H1 (cell line): ENCODE data around the gene MTG1. TPM values are rescaled to one million over a fixed set of nuclear protein-coding genes. Genes with fewer than 3 reads are reported as not detected.
A peak's percentile ranks its signal among the peaks of the same experiment; 100 is the strongest.

Experiments
- CTCF ChIA-PET: fragments of 300-600 bp; sonication (Branson Sonifier 250); formaldehyde crosslinking; loops from one replicate; lab custom pipeline; 2021; ENCODE audit not compliant: partially characterized antibody; lab: Charles Lee
- POLR2A ChIA-PET: fragments of 300-600 bp; sonication (Branson Sonifier 250); formaldehyde crosslinking; loops from one replicate; lab custom pipeline; 2021; ENCODE audit warnings: inconsistent platforms; ENCODE audit not compliant: partially characterized antibody; lab: Charles Lee
- DNase-seq, 2 experiments: peaks; one replicate each; pipeline versions ENCODE4 v3.0.0 to v3.0.0-alpha.2; 2010 to 2022; ENCODE audit warnings: low spot score in 2 of 2, low read depth in 1 of 2, mixed read lengths in 1 of 2
- FAIRE-seq: peaks from 2 replicates; lab custom pipeline; 2011; peaks lifted over from hg19 to GRCh38; lab: Jason Lieb, UNC
- H2AFZ ChIP-seq: 2 replicates; pipeline ENCODE4 v1.8.1; 2012; ENCODE audit warnings: low read length, inconsistent platforms
- H2AK5ac ChIP-seq: 2 replicates; pipeline ENCODE4 v1.6.1; 2013; ENCODE audit warnings: low read depth, low read length
- H2BK120ac ChIP-seq: replicated peaks from 2 replicates; pipeline ENCODE3; 2013; ENCODE audit warnings: low read depth, low read length, inconsistent platforms
- H2BK12ac ChIP-seq: 2 replicates; pipeline ENCODE4 v1.6.1; 2013; ENCODE audit warnings: low read depth, low read length
- H2BK15ac ChIP-seq: 2 replicates; pipeline ENCODE4 v1.6.1; 2013; ENCODE audit warnings: low read length
- H2BK20ac ChIP-seq: 2 replicates; pipeline ENCODE4 v1.6.1; 2013; ENCODE audit warnings: low read length
- H2BK5ac ChIP-seq: 2 replicates; pipeline ENCODE4 v1.6.1; 2013; ENCODE audit warnings: low read depth, low read length
- H3K14ac ChIP-seq: 2 replicates; pipeline ENCODE4 v1.6.1; 2013; ENCODE audit warnings: inconsistent platforms; ENCODE audit not compliant: insufficient read length
- H3K18ac ChIP-seq: 2 replicates; pipeline ENCODE4 v1.6.1; 2013; ENCODE audit warnings: low read length; ENCODE audit errors: extremely low read depth
- H3K23ac ChIP-seq: 2 replicates; pipeline ENCODE4 v1.6.1; 2013; ENCODE audit warnings: inconsistent platforms; ENCODE audit not compliant: insufficient read length
- H3K23me2 ChIP-seq: 2 replicates; pipeline ENCODE4 v1.6.1; 2013; ENCODE audit warnings: low read depth, low read length
- H3K27ac ChIP-seq: 2 replicates; pipeline ENCODE4 v1.6.1; 2011; ENCODE audit warnings: low read depth, low read length, inconsistent platforms
- H3K27me3 ChIP-seq, 4 experiments: replicated peaks in 1 of 4; 1 replicate in 1 of 4; 2 replicates in 3 of 4; pipeline versions ENCODE4 v1.6.1 to v1.8.1; 2011 to 2013; ENCODE audit warnings: low read length in 3 of 4, mild to moderate bottlenecking in 3 of 4, inconsistent platforms in 2 of 4, mixed read lengths in 2 of 4, moderate library complexity in 1 of 4; ENCODE audit not compliant: control insufficient read depth in 3 of 4, insufficient read depth in 3 of 4; ENCODE audit errors: extremely low read depth in 1 of 4
- H3K36me3 ChIP-seq, 4 experiments: 2 replicates each; pipeline versions ENCODE4 v1.6.1 to v1.8.1; 2011 to 2013; ENCODE audit warnings: mild to moderate bottlenecking in 4 of 4, low read length in 3 of 4, moderate library complexity in 2 of 4, control low read depth in 1 of 4, inconsistent platforms in 1 of 4; ENCODE audit not compliant: insufficient read depth in 4 of 4, control insufficient read depth in 2 of 4
- H3K4ac ChIP-seq: replicated peaks from 2 replicates; pipeline ENCODE3; 2013; ENCODE audit warnings: low read length, low read depth, mixed read lengths, inconsistent platforms; ENCODE audit not compliant: insufficient read length
- H3K4me1 ChIP-seq, 4 experiments: replicated peaks in 1 of 4; 1 replicate in 1 of 4; 2 replicates in 3 of 4; pipeline versions ENCODE4 v1.6.1 to v1.8.1; 2011 to 2013; ENCODE audit warnings: low read length in 3 of 4, inconsistent platforms in 2 of 4, mixed read lengths in 1 of 4; ENCODE audit not compliant: insufficient read depth in 4 of 4, control insufficient read depth in 3 of 4
- H3K4me2 ChIP-seq, 2 experiments: 2 replicates each; pipeline versions ENCODE4 v1.6.1 to v1.8.1; 2011 to 2013; ENCODE audit warnings: low read depth in 2 of 2, low read length in 2 of 2, control low read depth in 1 of 2, inconsistent platforms in 1 of 2, mild to moderate bottlenecking in 1 of 2; ENCODE audit not compliant: insufficient read depth in 1 of 2
- H3K4me3 ChIP-seq, 4 experiments: fragments of 200-600, 300-600 bp in 1 of 4; sonication (generic), shearing (Covaris generic), sonication (Bioruptor Twin) in 1 of 4; 2 replicates each; pipeline versions ENCODE4 v1.5.1 to v1.8.1; 2011 to 2016; ENCODE audit warnings: low read length in 4 of 4, low read depth in 3 of 4, control low read depth in 2 of 4, inconsistent platforms in 2 of 4, mild to moderate bottlenecking in 2 of 4, mixed read lengths in 1 of 4, moderate library complexity in 1 of 4; ENCODE audit not compliant: insufficient read depth in 2 of 4; ENCODE audit errors: extremely low read depth in 1 of 4
- H3K56ac ChIP-seq: replicated peaks from 2 replicates; pipeline ENCODE3; 2013; ENCODE audit warnings: low read depth, mild to moderate bottlenecking, mixed read lengths, low read length, inconsistent platforms; ENCODE audit not compliant: insufficient read length
- H3K79me1 ChIP-seq: 2 replicates; pipeline ENCODE4 v1.6.1; 2013; ENCODE audit warnings: low read depth, low read length, control low read depth
- H3K79me2 ChIP-seq, 2 experiments: 2 replicates each; pipeline versions ENCODE4 v1.6.1 to v1.8.1; 2012 to 2013; ENCODE audit warnings: low read length in 2 of 2, mild to moderate bottlenecking in 2 of 2, inconsistent platforms in 1 of 2; ENCODE audit not compliant: insufficient read depth in 2 of 2, control insufficient read depth in 1 of 2
- H3K9ac ChIP-seq, 4 experiments: replicated peaks in 1 of 4; 1 replicate in 1 of 4; 2 replicates in 3 of 4; pipeline versions ENCODE4 v1.6.1 to v1.8.1; 2011 to 2013; ENCODE audit warnings: low read depth in 3 of 4, low read length in 3 of 4, control low read depth in 2 of 4, mild to moderate bottlenecking in 2 of 4, moderate library complexity in 2 of 4, inconsistent platforms in 1 of 4; ENCODE audit errors: extremely low read depth in 1 of 4
- H3K9me3 ChIP-seq, 2 experiments: 2 replicates each; pipeline versions ENCODE4 v1.6.1 to v1.8.1; 2012 to 2013; ENCODE audit warnings: mild to moderate bottlenecking in 2 of 2, moderate library complexity in 2 of 2, control low read depth in 1 of 2, inconsistent platforms in 1 of 2, low read depth in 1 of 2, low read length in 1 of 2, mixed read lengths in 1 of 2; ENCODE audit not compliant: insufficient read depth in 2 of 2
- H4K20me1 ChIP-seq, 2 experiments: replicated peaks in 1 of 2; 2 replicates each; pipeline versions ENCODE3 to v1.8.1; 2011 to 2013; ENCODE audit warnings: inconsistent platforms in 2 of 2, low read length in 2 of 2, mild to moderate bottlenecking in 1 of 2; ENCODE audit not compliant: insufficient read depth in 2 of 2, control insufficient read depth in 1 of 2
- H4K5ac ChIP-seq: 2 replicates; pipeline ENCODE4 v1.6.1; 2013; ENCODE audit warnings: low read length, low read depth, mixed read lengths, inconsistent platforms; ENCODE audit not compliant: insufficient read length
- H4K8ac ChIP-seq: 2 replicates; pipeline ENCODE4 v1.8.0; 2013; ENCODE audit warnings: mild to moderate bottlenecking, moderate library complexity, low read length, inconsistent platforms; ENCODE audit not compliant: insufficient read depth; ENCODE audit errors: extremely low read depth
- H4K91ac ChIP-seq: replicated peaks from 2 replicates; pipeline ENCODE3; 2013; ENCODE audit warnings: low read length, mixed read lengths, inconsistent platforms; ENCODE audit not compliant: insufficient read length
- ASH2L ChIP-seq: fragments of 200-600, 300-600 bp; sonication (generic); IDR thresholded peaks from one replicate; pipeline ENCODE4 v1.7.1; 2017; ENCODE audit warnings: low read length
- BRCA1 ChIP-seq: IDR thresholded peaks from 2 replicates; pipeline ENCODE4 v1.6.1; 2012; ENCODE audit warnings: low read depth, low read length, improper control_type of control experiment
- CBX5 ChIP-seq: fragments of 300-800, 300-1000 bp; sonication (generic); IDR thresholded peaks from 2 replicates; pipeline ENCODE4 v1.7.1; 2016; ENCODE audit warnings: antibody characterized with exemption, low read length, low read depth
- CHD2 ChIP-seq: IDR thresholded peaks from 2 replicates; pipeline ENCODE4 v1.6.1; 2012; ENCODE audit warnings: low read length, improper control_type of control experiment
- EGR1 ChIP-seq: IDR thresholded peaks from 2 replicates; pipeline ENCODE4 v1.6.1; 2011; ENCODE audit warnings: low read depth, low read length, borderline replicate concordance
- GTF2F1 ChIP-seq: IDR thresholded peaks from 2 replicates; pipeline ENCODE4 v1.6.1; 2012; ENCODE audit warnings: low read depth, low read length, improper control_type of control experiment, borderline replicate concordance
- HDAC2 ChIP-seq, 2 experiments: fragments of 300-600 bp in 1 of 2; sonication (generic) in 1 of 2; IDR thresholded peaks; 2 replicates each; pipeline ENCODE4 v1.6.1; 2011 to 2012; ENCODE audit warnings: low read depth in 2 of 2, low read length in 2 of 2, mild to moderate bottlenecking in 2 of 2, moderate library complexity in 2 of 2, borderline replicate concordance in 1 of 2, inconsistent platforms in 1 of 2
- JUND ChIP-seq: IDR thresholded peaks from 2 replicates; pipeline ENCODE4 v1.6.1; 2011; ENCODE audit warnings: mild to moderate bottlenecking, improper control_type of control experiment, low read length
- KDM5A ChIP-seq: fragments of 200-600 bp; IDR thresholded peaks from 2 replicates; pipeline ENCODE4 v1.7.1; 2012; ENCODE audit warnings: mild to moderate bottlenecking, low read length, inconsistent platforms, mixed read lengths
- MAFK ChIP-seq: IDR thresholded peaks from 2 replicates; pipeline ENCODE4 v1.6.1; 2012; ENCODE audit warnings: low read depth, mild to moderate bottlenecking, improper control_type of control experiment, low read length
- RNF2 ChIP-seq: fragments of 200-900, 300-1000 bp; sonication (generic); IDR thresholded peaks from 2 replicates; pipeline ENCODE4 v1.7.1; 2016; ENCODE audit warnings: borderline replicate concordance, low read depth, mild to moderate bottlenecking, antibody characterized with exemption, low read length; ENCODE audit not compliant: poor library complexity, severe bottlenecking; ENCODE audit errors: missing control alignments
- SAP30 ChIP-seq: fragments of 300-600 bp; sonication (generic); IDR thresholded peaks from 2 replicates; pipeline ENCODE4 v1.7.1; 2012; ENCODE audit warnings: low read length, moderate library complexity, mild to moderate bottlenecking, inconsistent platforms; ENCODE audit not compliant: insufficient read depth, insufficient replicate concordance
- SIX5 ChIP-seq: IDR thresholded peaks from 2 replicates; pipeline ENCODE4 v1.6.1; 2011; ENCODE audit warnings: mild to moderate bottlenecking, low read depth, low read length
- SP4 ChIP-seq: IDR thresholded peaks from 2 replicates; pipeline ENCODE4 v1.6.1; 2012; ENCODE audit warnings: low read length, inconsistent platforms
- WGBS, 2 experiments: shearing (Covaris generic) in 1 of 2; methylation state at CpG; one replicate each; pipeline versions ENCODE4 v1.1.6 to v1.1.7; 2013 to 2015; ENCODE audit warnings: low lambda C conversion rate in 2 of 2, mixed read lengths in 2 of 2, inconsistent platforms in 1 of 2, low coverage in 1 of 2, missing lambda C conversion rate in 1 of 2; ENCODE audit not compliant: insufficient replicate concordance in 2 of 2, insufficient coverage in 1 of 2, insufficient read length in 1 of 2; ENCODE audit errors: extremely low coverage in 1 of 2, missing lambda C conversion rate in 1 of 2; 5-methylcytosine and 5-hydroxymethylcytosine counted together
- polyA plus RNA-seq, 7 experiments: library from polyadenylated mRNA; depleted of rRNA in 3 of 7; stranded (reverse) in 5 of 7; unstranded in 2 of 7; fragments of >200 nt in 5 of 7; fragments of 200-250 nt in 2 of 7; gene quantifications; 1 replicate in 5 of 7; 2 replicates in 1 of 7; 4 replicates in 1 of 7; pipeline versions ENCODE4 v1.2.1 to v1.2.3, GENCODE V29; 2011 to 2013; ENCODE audit warnings: missing spikeins in 2 of 7, mixed read lengths in 2 of 7
- total RNA-seq: library from RNA; stranded (reverse); fragmentation: NEBNext Ultra II Directional; extraction: Animal tissue kit (Norgen Biotek cat#: 25700); gene quantifications from 2 replicates; pipeline ENCODE4 v1.2.1, GENCODE V29; 2021

MTG1 gene
- total and polyA plus RNA-seq, 2 of the 8 experiments (the other 6 are each of a cell fraction or from before 2014, with no cell fraction given): 56.6 to 81.6 TPM

DNA sequence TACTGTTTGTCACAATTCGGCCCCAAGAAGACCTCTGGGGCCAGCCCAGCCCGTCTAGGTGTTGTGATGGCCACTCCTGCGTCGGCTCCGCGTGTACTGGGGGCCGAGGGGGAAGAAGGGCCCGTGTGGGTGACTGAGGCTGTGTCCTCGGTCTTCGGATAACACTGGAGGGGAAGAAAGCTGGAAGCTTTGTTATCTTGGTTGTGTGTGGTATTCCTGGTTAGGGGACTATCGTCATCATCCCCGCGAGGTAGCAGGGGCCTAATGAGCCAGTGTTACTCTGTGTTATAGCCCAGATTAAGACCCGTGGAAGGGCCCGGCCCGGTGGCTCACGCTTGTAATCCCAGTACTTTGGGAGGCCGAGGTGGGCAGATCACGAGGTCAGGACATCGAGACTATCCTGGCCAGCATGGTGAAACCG lies 854 bp downstream of the MTG1 start:
- H3K23ac ChIP-seq: no peak overlapping the region
- peaks cover 0 to 3% of the 10 kb centered on the region in 2 experiments for H4K20me1 ChIP-seq
- H2AK5ac ChIP-seq: no peak overlapping the region
- H3K18ac ChIP-seq: no peak overlapping the region; the same call in none of the 2 replicates
- H3K4me2 ChIP-seq: peak overlapping the region; percentile 74 to 82
- no peak overlapping the region for H3K14ac ChIP-seq
- ChIA-PET CTCF (no interaction called here), POLR2A (interaction anchor here (0.9 to 6.0 kb wide), 3 partner anchors 16 to 65 kb away, joined by 3 to 25 read pairs (median 3); partner anchors contain the start of gene PAOX)
- H4K8ac ChIP-seq: no peak overlapping the region; the same call in 1 of the 2 replicates
- peaks cover 2% of the 10 kb centered on the region; the same call in 1 of the 2 replicates for H3K23me2 ChIP-seq
- H3K36me3 ChIP-seq: peaks cover 6 to 33% (median 17%) of the 10 kb centered on the region in 4 experiments; a peak in 7 of 8 replicates
- no peak overlapping the region for H2BK120ac ChIP-seq
- no peak overlapping the region for H2BK20ac ChIP-seq
- 0 out of 2 replicates have a peak overlapping the region, but pooled peaks have one; percentile 91 for H3K27ac ChIP-seq
- no peak overlapping the region for H2BK5ac ChIP-seq
- H3K9me3 ChIP-seq: no peaks in the 10 kb centered on the region
- H3K9ac ChIP-seq: peak overlapping the region in 3 of 4 experiments; percentile 74 to 91 (median 90); a peak in 5 of 7 replicates
- no peaks in the 10 kb centered on the region for H3K27me3 ChIP-seq
- FAIRE-seq: no peak
- H3K4ac ChIP-seq: peak overlapping the region; percentile 27
- no peak overlapping the region for H3K56ac ChIP-seq
- H3K4me3 ChIP-seq: peak overlapping the region; percentile 75 to 93 (median 92)
- H4K5ac ChIP-seq: peak overlapping the region; percentile 97
- H4K91ac ChIP-seq: no peak overlapping the region
- no peak for DNase-seq
- 48% methylated on average over 21 of the region's 21 CpGs; no CpG with 5 or more reads in 1 of the 2 experiments for WGBS, 2 experiments
- no peak overlapping the region for H2AFZ ChIP-seq
- H2BK12ac ChIP-seq: no peak overlapping the region
- peaks cover 0 to 23% of the 10 kb centered on the region in 2 experiments; a peak in 2 of 4 replicates for H3K79me2 ChIP-seq
- no peak overlapping the region for H2BK15ac ChIP-seq
- H3K79me1 ChIP-seq: peaks cover 7% of the 10 kb centered on the region
- H3K4me1 ChIP-seq: peaks cover 0 to 3% (median 0%) of the 10 kb centered on the region in 4 experiments; a peak in 3 of 7 replicates
- no peak for TF ChIP-seq ASH2L
- TF ChIP-seq SAP30: no peak
- TF ChIP-seq GTF2F1: no peak
- TF ChIP-seq MAFK: no peak
- no peak for TF ChIP-seq HDAC2 (IDR thresholded peaks at IDR 0.05; ENCODE audit: borderline replicate concordance in 1 of 2, low read depth in 2 of 2, low read length in 2 of 2)
- no peak for TF ChIP-seq SIX5
- TF ChIP-seq CBX5: no peak
- TF ChIP-seq BRCA1: no peak
- no peak for TF ChIP-seq EGR1
- no peak for TF ChIP-seq JUND
- no peak for TF ChIP-seq SP4
- no peak for TF ChIP-seq RNF2
- no peak for TF ChIP-seq CHD2
- TF ChIP-seq KDM5A: no peak
